OCI-LY7 (cell line): Measurements from ENCODE around the gene ATP8B4.

ENCODE experiments used
- EZH2phosphoT487 ChIP-seq: fragments of 200-600 bp; sonication (generic); IDR thresholded peaks from 2 replicates; pipeline ENCODE4 v1.6.1; 2018; ENCODE audit warnings: low read depth, borderline replicate concordance, mild to moderate bottlenecking, mixed run types, antibody characterized with exemption, low read length, moderate library complexity, mixed read lengths
- TF ChIP-seq, protein P1 (sequence below): fragments of 200-600 bp; sonication (generic); conservative IDR thresholded peaks from 2 replicates; pipeline ENCODE4 v1.5.1; 2014; ENCODE audit warnings: mild to moderate bottlenecking, antibody characterized with exemption, low read length, moderate library complexity, mixed read lengths

DNA sequence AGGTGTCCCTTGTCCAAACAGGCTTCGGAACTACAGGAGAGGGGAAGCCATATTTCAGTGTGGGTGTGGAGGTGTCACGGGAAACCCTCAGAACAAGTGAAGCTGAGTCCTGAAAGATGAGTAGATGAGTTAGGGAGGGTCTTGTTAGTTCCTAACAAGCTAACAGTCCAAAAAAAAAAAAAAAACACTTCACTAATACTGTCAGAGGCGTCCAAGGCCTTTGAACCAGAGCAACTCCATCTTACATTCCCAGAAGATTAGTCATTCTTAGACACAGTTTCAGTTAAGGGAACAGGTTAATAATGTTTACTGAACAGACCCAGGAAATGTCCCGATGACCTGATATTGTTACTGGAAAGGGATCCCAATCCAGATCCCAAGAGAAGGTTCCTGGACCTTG is 7.0 kb upstream of the ATP8B4 start:
- TF ChIP-seq, protein P1, sequence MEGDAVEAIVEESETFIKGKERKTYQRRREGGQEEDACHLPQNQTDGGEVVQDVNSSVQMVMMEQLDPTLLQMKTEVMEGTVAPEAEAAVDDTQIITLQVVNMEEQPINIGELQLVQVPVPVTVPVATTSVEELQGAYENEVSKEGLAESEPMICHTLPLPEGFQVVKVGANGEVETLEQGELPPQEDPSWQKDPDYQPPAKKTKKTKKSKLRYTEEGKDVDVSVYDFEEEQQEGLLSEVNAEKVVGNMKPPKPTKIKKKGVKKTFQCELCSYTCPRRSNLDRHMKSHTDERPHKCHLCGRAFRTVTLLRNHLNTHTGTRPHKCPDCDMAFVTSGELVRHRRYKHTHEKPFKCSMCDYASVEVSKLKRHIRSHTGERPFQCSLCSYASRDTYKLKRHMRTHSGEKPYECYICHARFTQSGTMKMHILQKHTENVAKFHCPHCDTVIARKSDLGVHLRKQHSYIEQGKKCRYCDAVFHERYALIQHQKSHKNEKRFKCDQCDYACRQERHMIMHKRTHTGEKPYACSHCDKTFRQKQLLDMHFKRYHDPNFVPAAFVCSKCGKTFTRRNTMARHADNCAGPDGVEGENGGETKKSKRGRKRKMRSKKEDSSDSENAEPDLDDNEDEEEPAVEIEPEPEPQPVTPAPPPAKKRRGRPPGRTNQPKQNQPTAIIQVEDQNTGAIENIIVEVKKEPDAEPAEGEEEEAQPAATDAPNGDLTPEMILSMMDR, result no peak
- TF ChIP-seq EZH2phosphoT487, result no peak
